HG03439 (cell line): ENCODE results near the gene HACL1.

Source experiments
- ATAC-seq: cut with Tn5 transposase; IDR thresholded peaks from one replicate; pipeline ENCODE4 v1.9.1; 2021; ENCODE audit warnings: mild to moderate bottlenecking, moderate library complexity; ENCODE audit not compliant: unreplicated experiment

HACL1 gene

DNA sequence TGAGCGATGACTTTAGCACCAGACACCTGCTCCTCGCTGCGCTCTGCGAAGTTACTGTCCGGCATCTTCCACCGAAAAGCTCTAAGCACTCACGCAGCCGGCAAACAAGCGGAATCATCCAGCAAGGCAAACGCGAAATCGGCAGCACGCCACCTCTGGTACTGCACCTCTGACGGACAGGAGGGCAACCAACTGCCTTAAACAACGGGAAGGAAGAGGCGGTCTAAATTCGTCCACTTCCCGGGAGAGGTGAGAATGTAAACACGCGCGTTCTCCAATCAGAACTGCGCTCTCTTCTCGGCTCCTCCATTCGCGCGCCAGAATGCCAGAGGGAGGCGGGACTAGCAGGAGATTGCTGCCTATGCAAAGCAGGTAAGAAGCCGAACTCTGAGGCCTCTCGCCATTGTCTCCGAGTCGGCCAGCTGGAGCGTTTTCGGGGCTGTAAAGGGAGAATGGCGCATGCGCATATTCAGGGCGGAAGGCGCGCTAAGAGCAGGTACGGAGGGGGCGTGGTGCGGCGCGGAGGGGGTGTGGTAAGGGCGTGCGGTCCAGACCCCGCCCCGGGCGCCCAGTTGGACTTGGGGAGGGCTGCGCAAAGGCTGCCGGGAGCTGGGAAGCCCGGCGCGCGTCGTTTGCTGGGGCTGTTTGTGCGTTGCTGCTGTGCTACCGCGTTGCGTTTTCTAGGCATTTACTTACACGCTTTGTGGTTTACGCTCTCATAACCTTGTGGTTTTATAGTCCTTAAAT is at the start of gene HACL1, which contains the start of gene BTD:
Gene HACL1 (minus strand): TSS at position 171 of the 747 bp plus-strand sequence. CDS start 106 bp downstream, at position 65.
Gene BTD (plus strand): TSS at position 347 of the 747 bp plus-strand sequence. CDS start 33,695 bp downstream, outside the sequence.
- ATAC-seq = peak; percentile 96

DNA sequence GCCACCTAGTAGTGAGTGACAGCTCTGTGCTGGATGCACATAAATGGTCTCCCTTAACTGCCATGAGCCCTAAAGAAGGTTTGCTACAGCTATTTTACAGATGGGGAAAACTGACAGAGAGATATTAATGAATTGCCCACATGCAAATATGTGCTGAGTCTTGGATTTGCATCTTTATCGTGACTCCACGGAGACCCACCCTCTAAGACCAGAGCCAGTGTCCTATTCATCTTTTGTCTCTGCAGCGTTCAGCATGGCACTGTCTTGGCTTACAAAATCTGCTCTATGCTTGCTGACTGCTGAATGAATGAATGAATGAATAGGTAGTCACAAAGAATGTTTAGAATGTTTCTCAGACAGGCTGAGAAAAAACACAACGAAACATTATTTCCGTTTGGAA is 48.5 kb upstream of the HACL1 start:
- no peak for ATAC-seq

DNA sequence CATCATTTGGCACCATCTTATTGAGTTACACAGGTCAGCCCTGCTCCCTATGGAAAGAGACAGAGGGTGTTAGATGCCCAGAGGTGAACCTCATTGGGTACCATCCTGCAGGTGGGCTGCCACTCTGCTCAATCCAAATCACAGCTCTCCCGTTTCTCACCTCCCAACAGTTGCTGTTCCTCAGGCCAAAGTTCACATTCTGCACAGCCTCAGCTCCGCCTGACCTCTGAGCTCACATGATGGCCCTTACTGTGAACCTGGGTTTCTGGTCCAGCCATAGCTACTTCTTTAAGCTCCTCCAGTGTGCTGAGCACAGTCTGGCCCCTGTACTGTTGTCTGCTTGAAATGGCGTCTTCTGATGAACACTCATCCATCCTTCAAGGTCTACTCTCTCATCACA is 48.0 kb upstream of the HACL1 start:
- no peak for ATAC-seq

DNA sequence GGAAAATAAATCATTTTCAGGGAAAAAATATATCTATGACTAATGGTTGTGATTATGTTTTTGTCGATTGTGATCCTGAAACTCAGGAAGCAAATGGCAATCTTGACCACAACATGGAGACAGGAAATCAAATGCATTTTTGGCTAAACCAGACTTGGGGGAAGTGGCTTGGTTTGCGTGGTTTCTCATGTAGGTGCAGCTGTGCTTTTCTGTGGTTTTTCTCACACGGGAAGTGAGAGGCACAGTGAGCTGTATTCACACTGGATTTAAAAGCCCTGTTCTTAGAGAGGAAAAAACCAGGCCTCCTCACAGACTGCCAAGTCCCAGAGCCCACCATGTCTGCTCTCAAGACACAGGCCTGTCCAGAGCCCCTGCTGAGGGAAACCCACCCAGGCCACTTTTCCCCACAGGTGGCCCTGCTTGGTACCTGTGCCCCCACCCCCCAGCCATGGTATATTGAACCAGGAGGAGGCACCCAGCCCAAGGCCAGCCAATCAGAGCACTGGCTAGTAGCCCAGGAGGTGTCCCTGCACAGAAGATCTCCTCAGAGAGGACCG is 46.3 kb upstream of the HACL1 start:
- ATAC-seq = peak; percentile 76

DNA sequence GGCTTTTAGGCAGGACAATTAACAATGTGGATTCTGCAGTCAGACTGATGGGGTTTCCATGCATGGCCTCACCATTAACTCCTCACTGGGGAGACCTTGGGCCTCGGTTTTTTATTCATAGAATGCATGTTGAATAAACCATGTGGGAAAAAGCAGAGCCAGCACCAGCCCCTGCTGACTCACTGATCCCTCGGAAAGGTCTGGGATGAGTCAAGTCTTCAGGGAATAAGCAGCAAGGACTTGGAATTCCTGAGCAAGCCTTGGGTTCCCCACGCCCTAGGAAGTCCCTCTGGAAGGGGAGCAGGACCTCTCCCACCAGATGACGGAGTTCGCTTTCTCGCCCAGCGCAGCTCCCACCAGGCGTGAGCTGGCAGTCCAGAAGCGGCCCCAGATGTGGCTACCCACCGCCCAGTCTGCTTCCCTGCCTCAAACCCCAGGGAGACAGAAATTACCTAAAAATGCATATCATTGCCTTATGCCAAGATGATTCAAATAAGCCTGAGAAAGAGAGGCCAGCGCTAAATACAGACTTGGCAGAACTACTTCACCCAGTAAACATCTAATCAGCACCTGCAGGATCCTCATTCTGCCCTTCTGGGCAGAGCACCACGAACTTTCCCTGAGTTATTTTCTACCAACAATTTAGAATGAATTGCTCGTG is 45.6 kb upstream of the HACL1 start:
- peak; percentile 18 for ATAC-seq

DNA sequence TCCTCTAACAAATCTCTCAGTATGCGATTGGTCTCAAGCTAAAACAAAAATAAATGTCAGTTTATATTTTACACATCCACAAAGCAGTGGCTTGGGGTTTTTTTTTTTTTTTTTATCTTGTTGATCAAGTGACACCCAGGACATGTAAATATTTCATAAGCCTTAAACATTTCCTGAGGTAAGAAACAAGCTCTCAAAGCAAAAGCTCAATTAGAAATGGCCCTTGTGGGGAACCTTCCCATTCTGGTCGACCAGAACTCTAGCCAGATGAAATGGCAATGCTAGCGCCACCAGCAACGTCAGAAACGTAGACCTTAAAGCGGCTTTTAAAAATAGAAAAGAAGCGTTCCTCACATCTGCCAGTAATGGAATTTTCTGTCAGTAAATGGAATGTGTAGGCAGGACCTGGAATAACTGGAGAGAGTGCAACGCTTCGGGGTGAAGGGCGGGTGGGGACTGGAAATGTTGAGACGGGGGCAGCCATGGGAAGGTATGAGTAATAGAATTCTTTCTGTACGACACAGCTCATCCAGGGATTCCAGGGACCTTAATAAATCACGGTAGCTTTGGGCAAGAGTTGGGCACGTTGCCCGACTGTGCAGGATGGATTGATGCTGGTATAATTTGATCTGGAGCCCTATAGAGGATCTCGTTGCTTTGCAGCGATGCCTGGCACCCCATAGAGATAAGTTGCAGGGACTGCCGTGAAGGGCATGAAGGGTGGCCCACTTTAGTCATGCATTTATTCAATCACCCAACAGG is 44.6 kb upstream of the HACL1 start:
- no peak for ATAC-seq

DNA sequence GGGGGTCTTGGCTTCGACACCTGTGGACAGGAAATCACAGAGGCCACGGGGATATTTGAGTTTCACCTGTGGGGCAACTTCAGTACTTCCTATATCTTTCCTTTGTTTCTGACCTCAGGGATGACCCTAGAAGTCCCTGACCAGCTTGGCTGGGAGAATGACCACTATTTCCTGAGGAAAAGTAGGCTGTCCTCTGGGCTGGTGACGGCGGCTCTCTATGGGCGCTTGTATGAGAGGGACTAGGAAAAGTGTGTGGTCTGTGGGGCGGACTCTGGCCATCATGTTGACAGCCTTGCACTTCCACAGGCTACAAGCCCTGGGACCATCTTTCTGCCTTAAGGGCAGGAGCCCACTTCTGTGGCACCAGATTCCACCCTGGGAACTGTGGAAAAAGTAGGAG is 43.9 kb upstream of the HACL1 start:
- ATAC-seq = no peak

DNA sequence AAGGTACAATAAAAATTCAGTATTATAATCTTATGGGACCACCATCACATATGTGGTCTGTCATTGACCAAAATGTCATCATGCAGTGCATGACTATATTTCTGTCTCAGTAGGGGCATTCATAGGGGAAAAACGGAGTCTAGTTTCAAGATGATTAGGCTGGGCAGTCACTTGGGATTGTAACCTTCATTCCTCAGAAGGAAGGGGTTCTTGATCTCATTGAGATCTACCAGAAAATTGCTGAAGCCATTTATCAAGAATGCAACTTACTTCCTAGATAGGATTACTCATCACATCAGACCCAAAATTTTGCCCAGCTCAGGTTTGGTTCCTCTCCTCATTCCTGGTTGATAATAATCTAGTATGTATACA is 37.5 kb upstream of the HACL1 start:
- no peak for ATAC-seq

DNA sequence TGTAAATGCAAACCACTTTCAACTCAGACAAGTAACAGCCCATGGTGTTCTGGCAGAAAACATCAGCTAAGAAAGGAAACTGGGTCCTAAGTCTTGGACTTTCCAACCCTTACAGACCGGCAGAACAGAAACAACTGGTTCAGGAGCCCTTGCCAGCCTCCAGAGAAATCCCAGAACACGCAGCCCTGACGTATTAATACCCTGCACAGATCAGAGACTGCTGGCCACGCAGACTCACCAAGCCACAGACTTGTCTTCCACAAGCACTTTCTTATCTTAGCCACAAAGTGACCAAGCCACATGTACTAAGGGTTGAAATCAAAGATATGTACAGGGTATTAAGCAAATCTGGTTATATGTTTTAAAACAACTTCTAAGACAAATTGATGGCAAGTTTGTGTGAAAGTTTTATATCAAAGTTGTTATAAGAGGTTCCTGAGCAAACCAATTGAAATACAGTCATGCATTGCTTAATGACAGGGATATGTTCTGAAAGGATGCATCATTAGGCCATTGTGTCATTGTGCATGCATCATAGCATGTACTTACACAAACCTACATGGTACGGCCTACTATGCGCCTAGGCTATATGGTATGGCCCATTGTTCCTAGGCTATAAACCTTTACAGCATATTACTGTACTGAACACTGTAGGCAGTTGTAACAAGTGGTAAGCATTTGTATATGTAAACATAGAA is 37.0 kb upstream of the HACL1 start:
- ATAC-seq = no peak

DNA sequence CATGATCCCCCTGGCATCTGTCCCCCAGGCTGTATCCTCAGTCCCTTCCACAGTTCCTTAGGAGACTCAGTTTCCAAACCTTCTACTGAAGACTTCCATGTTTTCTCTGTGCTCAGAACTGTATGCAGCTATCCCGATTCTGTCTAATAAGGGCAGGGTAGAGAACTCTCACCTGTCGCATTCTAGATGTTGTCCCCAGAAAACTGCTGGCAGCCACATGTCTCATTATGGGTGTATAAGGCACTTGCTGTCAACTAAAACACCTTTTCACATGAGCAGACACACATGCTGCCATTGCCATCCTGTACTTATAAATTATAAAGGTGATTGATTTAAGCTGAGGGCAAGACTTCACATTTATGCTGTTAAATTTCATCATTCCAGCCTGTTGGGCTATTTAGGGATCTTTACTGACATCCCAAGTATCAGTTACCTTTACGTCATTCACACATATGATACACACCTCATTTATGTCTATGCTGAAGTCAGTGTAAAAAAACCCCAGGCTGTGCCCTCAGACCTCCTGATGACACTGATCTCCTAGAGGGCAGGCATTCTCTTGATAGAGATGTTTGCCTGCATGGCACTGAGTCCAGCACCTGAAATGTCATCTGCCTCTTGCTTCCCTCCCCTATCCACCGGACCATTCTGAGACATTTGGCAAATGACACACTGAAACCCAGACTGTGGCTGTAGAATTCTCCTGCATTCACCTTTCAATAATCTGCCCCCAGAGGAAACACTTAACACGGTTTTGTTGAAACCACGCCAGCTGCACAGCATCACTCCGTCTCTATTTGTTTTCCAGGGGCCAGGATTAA is 36.0 kb upstream of the HACL1 start:
- no peak for ATAC-seq

DNA sequence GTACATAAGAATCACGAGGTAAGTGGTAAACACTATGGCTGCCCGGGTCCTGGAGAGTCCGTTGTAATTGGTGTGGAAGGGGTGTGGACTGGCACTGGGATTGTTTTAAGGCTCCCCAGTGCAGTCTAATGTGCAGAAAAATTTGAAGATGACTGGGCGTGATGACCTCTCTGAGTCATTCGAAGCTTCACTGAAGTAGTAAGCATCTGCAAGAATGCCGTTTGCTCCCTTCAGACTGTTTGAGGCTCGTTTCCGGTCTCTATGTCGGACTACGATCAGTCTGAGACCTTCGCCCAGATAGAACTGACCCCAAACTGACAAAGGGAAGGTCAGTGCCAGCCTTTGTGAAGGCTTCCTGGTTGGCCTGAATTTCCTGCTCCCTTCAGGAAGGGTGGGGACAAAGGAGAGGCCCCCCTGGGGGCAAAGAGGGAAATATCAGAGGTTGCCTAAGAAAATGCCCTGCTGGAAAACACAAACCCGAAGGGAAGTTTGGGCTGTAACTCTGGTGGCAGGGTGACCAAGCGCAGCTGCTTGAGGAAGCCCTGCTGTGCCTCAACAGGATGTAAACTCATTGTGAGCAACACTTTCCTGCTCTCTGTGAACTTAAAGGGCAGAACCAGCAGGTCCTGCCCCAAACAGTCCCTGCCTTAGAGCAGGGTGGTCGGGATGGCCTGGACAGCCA is 34.8 kb upstream of the HACL1 start:
- peak; percentile 56 for ATAC-seq

DNA sequence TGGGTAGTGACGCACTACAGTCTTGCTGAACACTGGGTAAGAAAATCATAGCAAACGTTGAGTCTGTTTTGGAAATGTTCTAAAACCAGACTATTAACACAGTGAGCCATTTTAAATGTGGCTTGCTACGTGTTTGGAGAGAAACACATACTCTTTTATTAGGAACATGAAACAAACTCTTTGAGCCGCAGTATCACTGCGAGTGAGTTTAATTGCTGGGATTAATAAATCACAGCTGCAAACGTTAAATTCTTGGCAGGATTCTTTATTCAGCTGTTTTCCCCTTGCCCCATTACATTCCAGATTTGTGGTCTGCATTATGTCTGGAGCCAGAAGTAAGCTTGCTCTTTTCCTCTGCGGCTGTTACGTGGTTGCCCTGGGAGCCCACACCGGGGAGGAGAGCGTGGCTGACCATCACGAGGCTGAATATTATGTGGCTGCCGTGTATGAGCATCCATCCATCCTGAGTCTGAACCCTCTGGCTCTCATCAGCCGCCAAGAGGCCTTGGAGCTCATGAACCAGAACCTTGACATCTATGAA is 33.8 kb upstream of the HACL1 start:
- ATAC-seq = no peak

DNA sequence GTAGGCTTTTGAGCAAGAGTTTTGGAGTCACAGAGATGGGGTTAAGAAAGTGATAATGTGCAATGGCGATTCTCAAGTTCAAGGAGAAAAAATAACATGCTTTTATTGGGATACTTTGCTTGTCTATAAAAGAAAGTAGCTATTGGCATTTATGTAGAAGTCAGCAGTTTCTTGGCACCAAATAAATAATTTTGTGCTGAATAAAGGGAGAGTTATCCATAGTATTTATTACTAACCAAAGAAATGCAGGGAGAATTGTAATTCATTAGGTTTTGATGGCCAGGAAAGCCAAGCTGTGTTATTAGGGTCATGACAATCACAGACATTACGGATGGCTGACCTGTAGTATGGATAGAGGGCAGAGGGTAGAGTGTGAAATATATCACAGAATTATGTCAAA is 33.3 kb upstream of the HACL1 start:
- ATAC-seq = no peak

DNA sequence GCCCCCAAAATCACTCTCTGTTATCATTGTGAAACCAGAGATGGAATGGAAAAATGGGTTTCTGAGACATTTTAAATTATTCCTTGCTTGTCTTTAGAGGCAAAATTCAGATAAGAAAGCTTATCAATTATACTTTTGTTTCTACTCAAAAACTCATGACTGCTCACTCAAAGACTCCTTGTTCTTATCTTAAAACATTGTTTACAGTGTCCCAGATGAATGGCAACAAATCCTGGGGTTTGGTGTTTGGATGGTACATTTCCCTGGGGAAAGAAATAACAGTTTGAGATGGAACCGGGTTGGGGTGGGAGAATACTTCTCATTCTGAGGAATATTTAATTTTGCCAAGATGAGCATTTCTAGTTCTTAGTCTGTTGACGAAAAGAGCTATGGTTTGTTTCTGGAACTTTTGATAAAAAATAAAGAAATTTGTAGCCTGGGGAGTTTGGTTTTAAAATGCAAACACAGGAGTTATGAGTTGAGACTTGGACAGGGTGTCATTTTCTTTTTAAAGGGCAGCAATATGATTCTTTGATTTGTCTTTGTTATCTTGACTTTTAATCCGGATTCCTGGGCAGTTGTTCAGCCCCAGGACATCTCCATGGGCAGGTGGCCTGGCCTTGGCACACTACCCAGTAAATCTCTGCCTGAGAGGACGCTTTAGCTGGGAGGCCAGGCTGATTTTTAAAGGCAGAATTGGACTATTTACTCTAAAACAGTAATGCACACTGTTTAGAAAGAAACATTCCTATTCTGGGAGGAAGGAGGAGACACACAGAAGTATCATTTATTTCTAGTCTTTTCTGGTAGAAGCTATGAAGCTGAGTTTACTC is 32.6 kb upstream of the HACL1 start:
- ATAC-seq = no peak

DNA sequence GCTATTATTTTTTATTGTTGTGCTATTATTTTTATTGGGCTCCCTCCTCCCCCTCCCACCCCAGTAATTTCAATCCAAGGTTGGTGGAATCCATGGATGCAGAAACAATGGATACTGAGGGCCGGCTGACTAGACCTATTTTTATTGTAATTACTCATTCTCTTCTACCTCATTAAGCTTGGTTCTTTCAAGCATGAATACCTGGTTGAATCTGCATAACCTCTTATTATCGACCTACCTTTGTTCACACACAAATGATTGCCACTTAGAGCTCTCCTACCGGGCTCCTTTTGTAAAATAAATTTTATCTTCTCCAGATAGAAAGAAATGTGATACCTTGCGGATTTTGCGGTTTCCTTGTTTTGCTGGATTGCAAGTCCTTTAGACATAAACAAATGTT is 31.8 kb upstream of the HACL1 start:
- no peak for ATAC-seq

DNA sequence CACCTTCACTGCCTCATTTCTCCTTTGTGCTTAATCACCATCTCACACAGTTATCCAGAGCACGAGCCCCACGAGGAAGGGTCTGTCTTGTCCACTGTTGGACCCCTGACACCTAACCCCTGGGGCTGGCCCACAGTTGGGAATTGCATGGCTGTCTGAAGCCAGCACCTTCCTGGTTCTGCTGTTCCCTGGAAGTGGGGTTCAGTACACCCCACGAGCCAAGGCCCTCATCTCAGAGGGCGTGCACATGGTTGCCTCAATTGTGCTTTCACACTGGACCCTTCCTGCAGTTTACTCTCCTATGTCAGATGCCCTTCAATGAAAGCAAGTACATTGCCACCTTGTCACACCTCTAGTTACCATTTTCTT is 30.8 kb upstream of the HACL1 start:
- no peak for ATAC-seq

DNA sequence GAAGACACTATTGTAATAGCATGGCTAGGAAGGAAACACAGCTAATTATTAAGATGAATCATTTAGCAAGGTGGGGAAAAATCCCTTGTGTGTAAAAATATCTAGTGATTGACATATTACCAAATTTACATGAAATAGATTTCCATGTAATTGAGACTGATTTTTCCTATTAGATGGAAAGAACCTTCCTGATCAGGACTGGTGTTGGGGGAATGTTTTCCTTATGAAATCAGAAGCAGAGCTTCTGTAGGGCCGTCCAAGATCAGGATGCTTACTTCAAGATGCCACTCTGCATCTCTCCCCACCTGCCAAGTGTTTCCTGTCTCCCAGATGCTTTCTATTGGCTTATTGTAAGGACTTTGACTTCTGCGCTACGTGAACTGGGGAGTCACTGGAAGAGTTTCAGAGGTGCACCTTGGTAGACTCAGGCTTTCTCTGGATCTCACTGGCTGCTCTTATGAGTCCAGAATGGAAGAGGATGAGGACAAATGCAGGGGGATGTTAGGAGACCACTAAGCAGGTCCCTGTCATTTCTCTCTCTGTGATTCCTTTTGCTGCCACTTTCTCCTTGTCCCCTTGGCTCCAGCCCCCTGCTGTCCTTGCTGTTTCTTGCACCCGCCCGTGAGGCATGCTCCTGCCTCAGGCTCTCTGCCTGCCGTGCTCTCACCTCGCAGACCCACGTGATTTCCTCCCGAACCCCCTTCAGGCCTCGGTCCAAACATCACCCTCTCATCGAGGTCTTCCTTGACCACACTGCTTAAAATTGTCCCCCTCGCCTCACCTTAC is 30.2 kb upstream of the HACL1 start:
- ATAC-seq = no peak
